B cell (primary cell): ENCODE measurements around the gene NAA60. TPM values are rescaled to one million over a fixed set of nuclear protein-coding genes. Genes with fewer than 3 reads are reported as not detected.
A peak's percentile ranks its signal among the peaks of the same experiment; 100 is the strongest.

ENCODE experiments used
- ATAC-seq: fragments of 200-7000 bp; cut with Tn5 transposase; one replicate; pipeline ENCODE4 v1.10.0; 2021; ENCODE audit warnings: low read depth, mild to moderate bottlenecking, moderate number of reproducible peaks, moderate library complexity
- CTCF ChIA-PET: fragments of 350-600 bp; sonication (Branson Sonifier 250); formaldehyde crosslinking; loops from one replicate; lab custom pipeline; 2021; ENCODE audit warnings: antibody characterized with exemption, inconsistent platforms; lab: Charles Lee
- POLR2A ChIA-PET: fragments of 350-600 bp; sonication (Branson Sonifier 250); formaldehyde crosslinking; loops from one replicate; lab custom pipeline; 2021; ENCODE audit warnings: antibody characterized with exemption; lab: Charles Lee
- DNase-seq: peaks from one replicate; pipeline ENCODE4 v3.0.0; 2013
- H2AFZ ChIP-seq: 2 replicates; pipeline ENCODE4 v1.6.1; 2012; ENCODE audit warnings: mild to moderate bottlenecking, low read depth, low read length; ENCODE audit not compliant: insufficient read depth, poor library complexity, severe bottlenecking
- H3K27ac ChIP-seq, 2 donors: 1 replicate in 1 of 2; 2 replicates in 1 of 2; pipeline ENCODE4 v1.5.1; 2012 to 2013; ENCODE audit warnings: low read length in 2 of 2, mild to moderate bottlenecking in 2 of 2, moderate library complexity in 1 of 2
- H3K27me3 ChIP-seq, 4 experiments: fragments of 200-600 bp in 1 of 4; sonication (generic) in 1 of 4; replicated peaks in 1 of 4; 1 replicate in 2 of 4; 2 replicates in 2 of 4; pipeline versions ENCODE4 v1.6.1 to v1.7.0; 2013 to 2016; ENCODE audit warnings: low read length in 3 of 4, mild to moderate bottlenecking in 2 of 4, mixed read lengths in 1 of 4, moderate library complexity in 1 of 4; ENCODE audit not compliant: insufficient read depth in 4 of 4, control insufficient read depth in 3 of 4; ENCODE audit errors: control extremely low read depth in 1 of 4
- H3K36me3 ChIP-seq, 2 experiments: replicated peaks in 1 of 2; 1 replicate in 1 of 2; 2 replicates in 1 of 2; pipeline versions ENCODE4 v1.6.1 to v1.7.1; 2013; ENCODE audit warnings: low read length in 1 of 2; ENCODE audit not compliant: insufficient read depth in 2 of 2, control insufficient read depth in 1 of 2; ENCODE audit errors: control extremely low read depth in 1 of 2, extremely low read depth in 1 of 2
- H3K4me1 ChIP-seq, 2 donors: fragments of 200-600 bp in 1 of 2; sonication (generic) in 1 of 2; 1 replicate in 1 of 2; 2 replicates in 1 of 2; pipeline versions ENCODE4 v1.5.1 to v1.6.1; 2013 to 2017; ENCODE audit warnings: low read length in 2 of 2; ENCODE audit not compliant: control insufficient read depth in 2 of 2, insufficient read depth in 2 of 2
- H3K4me2 ChIP-seq: replicated peaks from 2 replicates; pipeline ENCODE3; 2012; ENCODE audit warnings: mild to moderate bottlenecking, low read depth, low read length; ENCODE audit not compliant: poor library complexity, severe bottlenecking
- H3K4me3 ChIP-seq, 5 experiments: fragments of 200-600 bp in 1 of 5; sonication (generic) in 1 of 5; 1 replicate in 3 of 5; 2 replicates in 2 of 5; pipeline versions ENCODE4 v1.5.1 to v1.7.0; 2011 to 2016; ENCODE audit warnings: low read length in 4 of 5, mild to moderate bottlenecking in 4 of 5, low read depth in 2 of 5, control low read depth in 1 of 5, moderate library complexity in 1 of 5; ENCODE audit not compliant: insufficient read depth in 1 of 5; ENCODE audit errors: control extremely low read depth in 1 of 5, extremely low read depth in 1 of 5
- H3K79me2 ChIP-seq: fragments of 200-600 bp; sonication (generic); one replicate; pipeline ENCODE4 v1.6.0; 2016; ENCODE audit warnings: low read length; ENCODE audit not compliant: control insufficient read depth, insufficient read depth
- H3K9ac ChIP-seq: fragments of 200-600 bp; sonication (generic); 2 replicates; pipeline ENCODE4 v1.6.1; 2017; ENCODE audit warnings: mild to moderate bottlenecking, low read length, moderate library complexity
- H3K9me3 ChIP-seq, 3 donors: one replicate each; pipeline versions ENCODE4 v1.6.1 to v1.7.1; 2013; ENCODE audit warnings: low read length in 2 of 3; ENCODE audit not compliant: control insufficient read depth in 2 of 3, insufficient read depth in 1 of 3; ENCODE audit errors: control extremely low read depth in 1 of 3
- H4K20me1 ChIP-seq: 2 replicates; pipeline ENCODE4 v1.6.0; 2012; ENCODE audit warnings: mild to moderate bottlenecking, low read length; ENCODE audit not compliant: insufficient read depth, control insufficient read depth, poor library complexity, severe bottlenecking
- H3K27ac Mint-ChIP-seq: one replicate; pipeline ENCODE4 v1.8.0; 2021; ENCODE audit warnings: mixed read lengths
- H3K27me3 Mint-ChIP-seq: one replicate; pipeline ENCODE4 v1.8.0; 2021; ENCODE audit warnings: mixed read lengths
- H3K4me1 Mint-ChIP-seq: one replicate; pipeline ENCODE4 v1.8.0; 2021; ENCODE audit warnings: mixed read lengths
- H3K4me3 Mint-ChIP-seq: one replicate; pipeline ENCODE4 v1.8.0; 2021; ENCODE audit warnings: mixed read lengths
- H3K9me3 Mint-ChIP-seq: one replicate; pipeline ENCODE4 v1.8.0; 2022; ENCODE audit warnings: mixed read lengths; ENCODE audit not compliant: insufficient read depth
- EZH2 ChIP-seq: IDR thresholded peaks from 2 replicates; pipeline ENCODE4 v1.6.1; 2012; ENCODE audit warnings: borderline replicate concordance, low read depth, mild to moderate bottlenecking, moderate library complexity, low read length; ENCODE audit not compliant: insufficient read depth, poor library complexity, severe bottlenecking
- WGBS: methylation state at CpG from one replicate; pipeline ENCODE4 v1.1.5; 2013; ENCODE audit warnings: missing lambda C conversion rate; ENCODE audit not compliant: insufficient coverage; 5-methylcytosine and 5-hydroxymethylcytosine counted together
- intact Hi-C: fragments of 100-400 bp; cut with micrococcal nuclease; formaldehyde crosslinking; loops from one replicate; pipeline ENCODE4 v1.10.0; 2022
- polyA plus RNA-seq: library from polyadenylated mRNA; depleted of rRNA; stranded (reverse); fragments of >200 nt; gene quantifications from 2 replicates; pipeline ENCODE4 v1.2.3, GENCODE V29; 2012
- total RNA-seq, 2 donors: library from RNA; stranded (reverse); fragments of 120-200 nt in 1 of 2; gene quantifications; 1 replicate in 1 of 2; 2 replicates in 1 of 2; pipeline versions ENCODE4 v1.2.3 to v1.2.4, GENCODE V29; 2013 to 2022
- TF ChIP-seq, protein P1 (sequence below): fragments of 200-600 bp; IDR thresholded peaks from one replicate; pipeline ENCODE4 v1.8.0; 2022; ENCODE audit warnings: antibody characterized with exemption, mild to moderate bottlenecking

The NAA60 gene
- total and polyA plus RNA-seq, 2 donors (not counting 1 experiment from before 2014, with no cell fraction given): 50.9 to 54.3 TPM

DNA sequence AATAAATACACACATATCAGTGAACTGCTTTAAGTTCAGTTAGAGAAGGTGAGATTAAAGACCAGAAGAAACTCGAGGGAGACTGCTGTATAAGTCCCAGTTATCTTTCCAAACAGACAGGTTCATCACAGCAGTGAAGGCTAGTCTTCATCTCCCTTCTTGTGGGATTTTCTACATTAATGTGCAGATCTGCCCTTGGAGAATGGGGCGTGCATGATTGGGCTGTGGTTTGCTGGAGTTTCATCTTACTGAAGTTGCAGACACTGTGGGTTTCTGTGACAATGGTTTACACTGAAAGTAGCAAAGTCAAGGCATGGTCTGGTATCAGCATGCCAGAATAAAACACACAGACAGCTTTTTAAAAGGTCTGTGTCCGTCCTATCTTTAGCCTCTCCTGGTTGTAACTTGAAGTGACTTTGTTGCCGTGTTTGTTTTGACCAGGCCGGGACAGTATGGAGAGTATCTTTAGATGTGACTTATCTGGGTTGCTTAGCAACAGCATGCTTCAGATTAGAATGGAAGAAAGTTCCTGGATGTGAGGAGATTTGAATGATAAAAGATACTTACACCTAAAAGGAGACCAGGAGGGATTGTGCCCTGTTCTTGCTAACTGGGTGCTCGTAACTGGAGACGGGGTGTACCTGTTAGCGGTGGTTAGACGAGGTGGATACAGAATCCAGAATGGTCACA, 16.1 kb downstream of the NAA60 start:
- WGBS: 98% methylated on average over 6 of the region's 9 CpGs
- no peak for ATAC-seq

More for the DNA sequence above, 16.1 kb downstream of the NAA60 start:
- H3K4me1 Mint-ChIP-seq: peaks cover 59% of the 10 kb centered on the region
- H2AFZ ChIP-seq: peak overlapping the region; percentile 92
- TF ChIP-seq EZH2: no peak
- TF ChIP-seq, protein P1, sequence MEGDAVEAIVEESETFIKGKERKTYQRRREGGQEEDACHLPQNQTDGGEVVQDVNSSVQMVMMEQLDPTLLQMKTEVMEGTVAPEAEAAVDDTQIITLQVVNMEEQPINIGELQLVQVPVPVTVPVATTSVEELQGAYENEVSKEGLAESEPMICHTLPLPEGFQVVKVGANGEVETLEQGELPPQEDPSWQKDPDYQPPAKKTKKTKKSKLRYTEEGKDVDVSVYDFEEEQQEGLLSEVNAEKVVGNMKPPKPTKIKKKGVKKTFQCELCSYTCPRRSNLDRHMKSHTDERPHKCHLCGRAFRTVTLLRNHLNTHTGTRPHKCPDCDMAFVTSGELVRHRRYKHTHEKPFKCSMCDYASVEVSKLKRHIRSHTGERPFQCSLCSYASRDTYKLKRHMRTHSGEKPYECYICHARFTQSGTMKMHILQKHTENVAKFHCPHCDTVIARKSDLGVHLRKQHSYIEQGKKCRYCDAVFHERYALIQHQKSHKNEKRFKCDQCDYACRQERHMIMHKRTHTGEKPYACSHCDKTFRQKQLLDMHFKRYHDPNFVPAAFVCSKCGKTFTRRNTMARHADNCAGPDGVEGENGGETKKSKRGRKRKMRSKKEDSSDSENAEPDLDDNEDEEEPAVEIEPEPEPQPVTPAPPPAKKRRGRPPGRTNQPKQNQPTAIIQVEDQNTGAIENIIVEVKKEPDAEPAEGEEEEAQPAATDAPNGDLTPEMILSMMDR: no peak
- no peaks in the 10 kb centered on the region for H3K36me3 ChIP-seq
- ChIA-PET POLR2A (interaction anchor here (0.6 kb wide), 1 partner anchor 68 kb away, joined by 3 read pairs; no protein-coding TSS in a partner anchor), CTCF (interaction anchor here (0.6 kb wide), 1 partner anchor 207 kb away, joined by 4 read pairs; no protein-coding TSS in a partner anchor)
- peak overlapping the region; percentile 93 for H3K4me2 ChIP-seq
- H3K4me3 ChIP-seq: no peak overlapping the region
- H3K79me2 ChIP-seq: peaks cover 76% of the 10 kb centered on the region
- H3K9ac ChIP-seq: no peak overlapping the region
- intact Hi-C loops: loop anchor here (5.0 kb wide), 3 partner anchors 153 to 813 kb away; partner anchors contain the start of genes SLX4 and TFAP4
- H3K27ac Mint-ChIP-seq: peak overlapping the region; percentile 89
- H3K9me3 Mint-ChIP-seq: no peaks in the 10 kb centered on the region
- no peaks in the 10 kb centered on the region for H3K27me3 ChIP-seq
- H3K27ac ChIP-seq: peak overlapping the region in 1 of 2 donors; percentile 95
- H4K20me1 ChIP-seq: peaks cover 38% of the 10 kb centered on the region
- peaks cover 33 to 43% of the 10 kb centered on the region in 2 donors for H3K4me1 ChIP-seq
- H3K9me3 ChIP-seq: no peaks in the 10 kb centered on the region
- H3K27me3 Mint-ChIP-seq: no peaks in the 10 kb centered on the region
- H3K4me3 Mint-ChIP-seq: peak overlapping the region; percentile 92
- DNase-seq: no peak
